ENCODE data around the gene BEND6. TPM values are rescaled to one million over a fixed set of nuclear protein-coding genes. Genes with fewer than 3 reads are reported as not detected.

The BEND6 gene
- total and polyA plus RNA-seq, 8 donors: 0.33 to 3.4 (median 1.2) TPM; not detected in 1

- Histone ChIP-seq H3K9me3 (no peaks in the 10 kb centered on the region), H3K4me1 (no peaks in the 10 kb centered on the region), H3K27ac (no peak overlapping the region), H3K27me3 (no peaks in the 10 kb centered on the region), H3K4me3 (no peak overlapping the region), H3K36me3 (no peaks in the 10 kb centered on the region)
- WGBS, 5 donors: 66 to 78% (median 76%) methylated on average over 3 of the region's 3 CpGs
- no peak for TF ChIP-seq POLR2A (IDR thresholded peaks at IDR 0.05)
- no peak for TF ChIP-seq EP300 (IDR thresholded peaks at IDR 0.05)
- TF ChIP-seq CTCF (IDR thresholded peaks at IDR 0.05): no peak
- no peak for TF ChIP-seq POLR2AphosphoS5 (IDR thresholded peaks at IDR 0.05)
- no peak for DNase-seq
- intact Hi-C loops (cut with DNase I; ENCODE audit: low total_unique reads): no loop called here
These were observed 8.1 kb downstream of the BEND6 start for GRCh38 chr6:56963043-56963442.

GRCh38 chr6:56963793-56964192 lies 8.9 kb downstream of the BEND6 start:
- Histone ChIP-seq H3K27ac (no peak overlapping the region), H3K36me3 (no peaks in the 10 kb centered on the region), H3K4me3 (no peak overlapping the region), H3K27me3 (no peaks in the 10 kb centered on the region), H3K9me3 (no peaks in the 10 kb centered on the region), H3K4me1 (no peaks in the 10 kb centered on the region)
- WGBS, 5 donors: 56 to 82% (median 71%) methylated on average over 1 of the region's 1 CpG
- intact Hi-C loops (cut with DNase I; ENCODE audit: low total_unique reads): no loop called here
- no peak for TF ChIP-seq POLR2A (IDR thresholded peaks at IDR 0.05)
- no peak for TF ChIP-seq CTCF (IDR thresholded peaks at IDR 0.05)
- TF ChIP-seq POLR2AphosphoS5 (IDR thresholded peaks at IDR 0.05): no peak
- TF ChIP-seq EP300 (IDR thresholded peaks at IDR 0.05): no peak
- no peak for DNase-seq

GRCh38 chr6:56965126-56965525 lies 10.2 kb downstream of the BEND6 start:
- Histone ChIP-seq H3K4me1 (no peaks in the 10 kb centered on the region), H3K27ac (no peak overlapping the region), H3K4me3 (no peak overlapping the region), H3K36me3 (no peaks in the 10 kb centered on the region), H3K27me3 (no peaks in the 10 kb centered on the region), H3K9me3 (no peaks in the 10 kb centered on the region)
- intact Hi-C loops (cut with DNase I; ENCODE audit: low total_unique reads): no loop called here
- 73 to 91% (median 82%) methylated on average over 1 of the region's 1 CpG for WGBS, 5 donors
- DNase-seq: no peak
- no peak for TF ChIP-seq POLR2AphosphoS5 (IDR thresholded peaks at IDR 0.05)

GRCh38 chr6:56970849-56971248 lies 15.9 kb downstream of the BEND6 start:
- Histone ChIP-seq H3K9me3 (no peaks in the 10 kb centered on the region), H3K27me3 (no peaks in the 10 kb centered on the region), H3K27ac (no peak overlapping the region), H3K4me1 (no peaks in the 10 kb centered on the region), H3K4me3 (no peak overlapping the region), H3K36me3 (no peaks in the 10 kb centered on the region)
- no peak for DNase-seq
- TF ChIP-seq POLR2AphosphoS5 (IDR thresholded peaks at IDR 0.05) (no peak), CTCF (IDR thresholded peaks at IDR 0.05) (no peak), POLR2A (IDR thresholded peaks at IDR 0.05) (no peak), EP300 (IDR thresholded peaks at IDR 0.05) (no peak)
- intact Hi-C loops (cut with DNase I; ENCODE audit: low total_unique reads): no loop called here
- WGBS, 5 donors: 90 to 100% (median 94%) methylated on average over 1 of the region's 1 CpG

GRCh38 chr6:56977192-56977591 lies 22.3 kb downstream of the BEND6 start:
- peaks cover 0 to 23% (median 19%) of the 10 kb centered on the region in 4 donors for H3K9me3 ChIP-seq
- H3K4me3 ChIP-seq: no peak overlapping the region
- no peak for DNase-seq
- WGBS, 5 donors: 84 to 99% (median 93%) methylated on average over 1 of the region's 1 CpG
- H3K36me3 ChIP-seq: no peaks in the 10 kb centered on the region
- H3K27me3 ChIP-seq: no peaks in the 10 kb centered on the region
- TF ChIP-seq EP300 (IDR thresholded peaks at IDR 0.05) (no peak), CTCF (IDR thresholded peaks at IDR 0.05) (no peak), POLR2AphosphoS5 (IDR thresholded peaks at IDR 0.05) (no peak), POLR2A (IDR thresholded peaks at IDR 0.05) (no peak)
- intact Hi-C loops (cut with DNase I; ENCODE audit: low total_unique reads): no loop called here
- H3K27ac ChIP-seq: no peak overlapping the region
- H3K4me1 ChIP-seq: no peaks in the 10 kb centered on the region

All from stomach (tissue), 9 donors.